ENCODE measurements around the gene NR6A1.

Gene NR6A1

DNA sequence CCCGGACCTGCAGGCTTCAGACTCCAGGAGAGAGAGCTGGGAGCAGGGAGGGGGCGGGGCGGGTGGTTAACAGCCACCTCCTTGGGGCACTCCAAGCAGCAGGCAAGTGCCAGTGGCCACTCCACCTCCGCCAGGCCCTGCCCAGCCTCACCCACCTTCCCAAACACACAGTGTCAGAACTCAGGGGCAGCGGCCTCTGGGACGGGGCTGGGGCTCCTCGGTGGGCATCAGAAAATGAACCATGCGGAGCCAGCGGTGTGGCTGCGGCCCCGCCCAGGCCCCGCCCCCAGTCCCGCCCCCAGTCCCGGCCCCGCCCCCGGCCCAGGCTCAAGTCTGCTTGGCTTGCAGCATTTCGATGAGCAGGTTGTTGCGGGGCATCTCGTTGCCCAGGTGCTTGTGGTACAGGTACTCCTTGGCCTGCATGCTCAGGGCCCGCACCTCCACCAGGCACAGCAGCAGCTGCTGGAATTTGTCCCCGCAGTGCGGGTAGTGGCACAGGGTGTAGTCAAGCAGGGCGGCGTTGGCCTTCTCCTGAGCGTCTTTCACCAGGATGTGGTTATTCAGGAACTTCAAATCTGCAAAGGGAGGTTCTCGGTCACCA is 288.6 kb downstream of the NR6A1 start:
- H3K4me3 ChIP-seq (ENCODE audit: control insufficient read depth, low read depth, low read length) = no peak overlapping the region
- TF ChIP-seq, protein P1, sequence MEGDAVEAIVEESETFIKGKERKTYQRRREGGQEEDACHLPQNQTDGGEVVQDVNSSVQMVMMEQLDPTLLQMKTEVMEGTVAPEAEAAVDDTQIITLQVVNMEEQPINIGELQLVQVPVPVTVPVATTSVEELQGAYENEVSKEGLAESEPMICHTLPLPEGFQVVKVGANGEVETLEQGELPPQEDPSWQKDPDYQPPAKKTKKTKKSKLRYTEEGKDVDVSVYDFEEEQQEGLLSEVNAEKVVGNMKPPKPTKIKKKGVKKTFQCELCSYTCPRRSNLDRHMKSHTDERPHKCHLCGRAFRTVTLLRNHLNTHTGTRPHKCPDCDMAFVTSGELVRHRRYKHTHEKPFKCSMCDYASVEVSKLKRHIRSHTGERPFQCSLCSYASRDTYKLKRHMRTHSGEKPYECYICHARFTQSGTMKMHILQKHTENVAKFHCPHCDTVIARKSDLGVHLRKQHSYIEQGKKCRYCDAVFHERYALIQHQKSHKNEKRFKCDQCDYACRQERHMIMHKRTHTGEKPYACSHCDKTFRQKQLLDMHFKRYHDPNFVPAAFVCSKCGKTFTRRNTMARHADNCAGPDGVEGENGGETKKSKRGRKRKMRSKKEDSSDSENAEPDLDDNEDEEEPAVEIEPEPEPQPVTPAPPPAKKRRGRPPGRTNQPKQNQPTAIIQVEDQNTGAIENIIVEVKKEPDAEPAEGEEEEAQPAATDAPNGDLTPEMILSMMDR (IDR thresholded peaks at IDR 0.05; ENCODE audit: control insufficient read depth, insufficient read depth, low read depth, low read length, missing control alignments) = no peak
- no peak for DNase-seq (ENCODE audit: low read depth)

- DNase-seq (ENCODE audit: low read depth) = no peak
- H3K4me3 ChIP-seq (ENCODE audit: control insufficient read depth, low read depth, low read length) = no peak overlapping the region
- TF ChIP-seq, protein P1 (IDR thresholded peaks at IDR 0.05; ENCODE audit: control insufficient read depth, insufficient read depth, low read depth, low read length, missing control alignments) = no peak
Observed at GRCh38 chr9:124481115-124481514, 290.0 kb downstream of the NR6A1 start.

DNA sequence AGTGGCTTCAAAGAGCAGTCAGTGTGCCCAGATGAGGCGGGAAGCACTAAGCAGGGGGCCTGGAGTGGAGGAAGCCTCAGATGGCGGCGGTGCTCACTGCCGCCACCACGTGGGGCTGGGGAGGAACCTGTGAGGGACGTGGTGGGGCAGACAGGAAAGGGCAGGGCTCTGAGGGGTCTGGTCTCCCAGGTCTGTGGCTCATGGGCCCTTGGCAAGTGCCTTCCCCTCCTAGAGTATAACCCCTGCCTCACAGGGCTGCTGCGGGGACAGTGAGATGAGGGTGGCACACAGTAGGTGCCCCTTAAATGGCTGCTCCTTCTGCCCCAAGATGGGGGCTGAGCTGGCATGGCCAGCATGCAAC is 290.5 kb downstream of the NR6A1 start:
- no peak for DNase-seq (ENCODE audit: low read depth)
- H3K4me3 ChIP-seq (ENCODE audit: control insufficient read depth, low read depth, low read length) = no peak overlapping the region
- TF ChIP-seq, protein P1 (IDR thresholded peaks at IDR 0.05; ENCODE audit: control insufficient read depth, insufficient read depth, low read depth, low read length, missing control alignments) = peak; percentile 50

- no peak overlapping the region for H3K4me3 ChIP-seq (ENCODE audit: control insufficient read depth, low read depth, low read length)
- TF ChIP-seq, protein P1 (IDR thresholded peaks at IDR 0.05; ENCODE audit: control insufficient read depth, insufficient read depth, low read depth, low read length, missing control alignments) = no peak
- DNase-seq (ENCODE audit: low read depth) = no peak
Observed at GRCh38 chr9:124479947-124480620, 291.0 kb downstream of the NR6A1 start.

DNA sequence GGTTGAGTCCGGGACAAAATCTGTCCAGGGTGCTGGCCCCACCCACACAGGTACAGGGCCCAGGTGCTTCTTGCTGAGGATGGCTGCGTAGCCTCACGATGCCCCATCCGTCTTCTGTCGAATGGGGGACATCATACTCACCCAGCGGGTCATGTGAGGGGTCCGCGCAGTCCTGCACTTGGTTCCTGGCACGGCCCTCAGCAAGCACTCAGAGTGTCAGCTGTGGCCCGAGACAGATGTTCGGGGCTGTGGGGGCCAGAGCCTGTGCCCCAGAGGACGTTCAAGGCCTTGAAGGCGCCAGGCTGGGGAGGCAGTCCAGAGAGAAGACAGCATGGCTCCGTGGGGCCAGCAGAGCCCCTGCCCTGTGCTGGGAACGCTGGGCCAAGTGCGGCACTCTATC is 291.7 kb downstream of the NR6A1 start:
- no peak for DNase-seq (ENCODE audit: low read depth)
- TF ChIP-seq, protein P1 (IDR thresholded peaks at IDR 0.05; ENCODE audit: control insufficient read depth, insufficient read depth, low read depth, low read length, missing control alignments) = no peak
- no peak overlapping the region for H3K4me3 ChIP-seq (ENCODE audit: control insufficient read depth, low read depth, low read length)

GRCh38 chr9:124478354-124478753 is 292.8 kb downstream of the NR6A1 start:
- no peak for DNase-seq (ENCODE audit: low read depth)
- TF ChIP-seq, protein P1 (IDR thresholded peaks at IDR 0.05; ENCODE audit: control insufficient read depth, insufficient read depth, low read depth, low read length, missing control alignments) = no peak
- H3K4me3 ChIP-seq (ENCODE audit: control insufficient read depth, low read depth, low read length) = no peak overlapping the region
